GM21367 (cell line): Measurements from ENCODE around the gene EIF3B.
"Not testable (repeated sequence)": the region's sequence is repeated elsewhere in the genome, so short reads cannot be mapped to it uniquely, and the experiment has no call there.

Experiments
- ATAC-seq: cut with Tn5 transposase; IDR thresholded peaks from one replicate; pipeline ENCODE4 v1.9.1; 2021; ENCODE audit not compliant: unreplicated experiment

The EIF3B gene

DNA sequence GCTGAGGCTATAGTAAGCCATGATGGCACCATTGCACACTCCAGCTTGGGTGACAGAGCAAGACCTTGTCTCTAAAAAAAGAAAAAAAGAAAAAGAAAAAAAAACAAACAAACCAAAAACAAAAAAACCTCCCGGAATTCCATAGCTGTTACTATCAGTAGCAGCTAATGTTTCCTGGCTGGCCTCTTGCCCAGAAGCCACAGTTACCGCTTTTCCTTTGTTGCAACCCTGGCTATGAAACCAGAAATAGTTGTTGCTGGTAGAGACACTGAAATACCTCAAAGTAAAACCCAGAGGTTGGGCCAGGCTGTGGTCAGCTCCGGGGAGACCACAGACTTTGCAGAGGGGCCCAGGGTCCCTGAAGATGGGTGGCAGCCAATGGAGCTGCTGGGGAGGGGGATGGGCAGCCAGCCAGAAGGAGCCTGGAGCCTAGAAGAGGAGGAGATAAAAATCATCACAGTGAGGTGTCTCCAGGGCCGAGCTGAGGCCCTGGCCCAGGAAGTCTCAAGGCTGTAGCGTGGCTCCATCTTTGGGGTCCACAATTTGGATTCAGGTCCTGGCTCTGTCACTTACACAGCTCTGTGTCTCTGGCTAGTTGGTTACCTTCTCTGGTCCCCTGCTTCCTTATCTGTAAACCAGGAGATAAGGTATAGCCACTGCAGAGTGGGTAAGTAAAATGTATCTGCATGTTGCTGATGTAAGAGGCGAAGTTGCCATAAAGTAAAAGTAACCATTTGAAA is 45.4 kb downstream of the EIF3B start:
- no peak for ATAC-seq

DNA sequence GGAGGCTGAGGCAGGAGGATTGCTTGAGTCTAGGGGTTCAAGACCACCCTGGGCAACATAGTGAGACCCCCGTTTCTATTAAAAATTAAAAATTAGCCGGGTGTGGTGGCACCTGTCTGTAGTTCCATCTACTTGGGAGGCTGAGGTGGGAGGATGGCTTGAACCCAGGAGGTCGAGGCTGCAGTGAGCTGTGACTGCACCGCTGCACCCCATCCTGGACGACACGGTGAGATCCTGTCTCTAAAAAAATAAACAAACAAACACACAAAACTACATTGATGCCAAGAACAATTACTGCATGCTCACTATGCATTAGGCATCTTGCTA is 48.0 kb downstream of the EIF3B start:
- ATAC-seq = no peak

DNA sequence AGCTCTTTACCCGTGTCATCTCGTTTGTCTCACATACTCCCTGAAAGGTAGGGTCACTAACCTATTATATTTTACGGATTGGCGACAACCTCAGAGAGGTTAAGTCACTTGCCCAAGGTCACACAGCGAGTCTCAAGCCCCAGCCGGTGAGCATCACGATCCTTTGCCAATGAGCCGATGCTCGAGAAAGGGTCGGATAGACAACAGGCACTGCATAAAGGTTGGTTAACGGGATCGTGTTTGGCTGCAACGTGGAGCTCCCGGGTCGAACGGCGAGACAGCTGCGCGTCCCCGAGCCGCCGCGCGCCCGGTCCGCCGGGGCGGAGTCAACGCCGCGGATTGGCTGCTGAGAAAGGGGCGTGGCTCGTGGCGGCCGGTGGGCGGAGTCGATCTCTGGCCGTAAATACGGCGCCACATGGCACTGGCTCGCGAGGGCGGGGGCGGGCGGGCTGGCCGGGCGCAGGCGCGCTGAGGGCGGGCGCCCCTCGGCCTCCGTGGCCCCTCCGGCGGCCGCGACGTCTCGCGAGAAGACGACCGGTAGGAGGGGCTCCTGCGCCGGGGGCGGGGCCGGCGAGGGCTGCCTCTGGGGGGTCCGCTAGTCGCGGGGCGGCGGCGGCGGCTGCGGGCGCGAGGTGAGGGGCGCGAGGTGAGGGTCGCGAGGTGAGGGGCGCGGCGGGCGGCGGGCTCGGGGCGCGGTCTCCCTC is 48.5 kb downstream of the EIF3B start, which contains the start of gene CHST12:
Gene CHST12, plus strand, starts transcription at position 598 of the 704 bp plus-strand sequence. CDS start 29,029 bp downstream, outside the sequence.
- peak; percentile 31 for ATAC-seq

DNA sequence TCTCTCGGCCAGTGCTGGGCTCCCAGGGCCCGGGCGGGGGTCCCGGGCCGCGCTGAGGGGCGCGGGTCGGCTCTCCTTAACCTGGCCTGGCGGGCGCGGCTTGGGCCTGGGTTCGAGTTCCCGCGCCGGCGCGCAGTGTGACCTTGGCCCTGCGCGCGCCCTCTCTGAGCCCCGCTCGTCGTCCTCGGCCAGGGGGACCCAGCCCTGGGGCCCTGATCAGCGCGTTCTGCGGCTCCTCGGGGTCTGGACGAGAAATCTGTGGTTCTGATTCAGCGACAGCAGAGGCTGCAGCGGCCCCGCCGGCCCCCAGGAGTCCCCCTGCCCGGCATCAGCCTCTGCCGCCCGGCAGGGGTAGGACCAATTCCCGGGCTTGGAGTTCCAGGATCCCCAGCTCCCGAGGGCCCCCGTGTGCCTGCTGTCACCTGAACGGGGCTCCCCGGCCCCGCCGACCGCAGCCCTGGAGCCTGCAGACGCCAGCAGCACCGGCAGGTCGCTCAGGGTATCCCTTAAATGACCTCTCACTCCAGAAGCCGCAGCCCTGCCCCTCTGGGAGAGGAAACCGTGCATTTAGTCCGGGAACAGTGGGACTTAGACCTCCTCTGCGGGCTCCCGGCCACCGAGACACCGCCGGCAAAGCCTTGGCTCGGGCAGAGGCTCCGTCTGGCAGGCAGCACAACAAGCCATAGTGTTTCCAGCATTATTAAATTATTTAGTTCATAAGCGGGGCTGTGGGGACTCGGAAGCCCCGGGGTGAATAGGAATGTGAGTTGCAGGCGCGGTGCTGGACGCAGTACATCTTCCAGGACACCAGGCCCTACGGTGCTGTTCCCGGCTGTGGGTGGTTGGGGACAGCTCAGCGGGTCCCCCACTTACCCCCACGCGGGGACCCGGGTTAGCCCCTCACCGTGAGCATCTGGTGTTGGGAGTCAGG is 49.4 kb downstream of the EIF3B start:
- no peak for ATAC-seq

DNA sequence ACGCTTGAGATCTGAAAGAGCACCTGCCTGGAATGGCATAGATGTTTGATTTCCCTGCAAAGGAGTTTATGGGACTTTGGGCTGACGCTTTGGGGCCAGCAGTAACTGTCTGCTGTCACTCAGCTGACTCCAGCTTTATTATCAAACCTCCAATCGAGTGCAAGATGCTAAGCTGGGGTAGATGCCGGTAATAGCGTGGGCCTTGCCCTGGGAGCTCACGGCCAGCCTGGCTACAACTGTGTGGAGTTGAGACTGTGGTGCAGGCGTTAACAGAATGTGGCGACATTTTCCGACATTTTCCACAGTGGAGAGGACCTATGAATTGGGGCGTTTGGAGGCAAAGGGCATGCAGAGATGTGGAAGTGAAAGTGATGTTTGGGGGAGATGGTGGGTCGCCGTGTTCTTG is 50.1 kb downstream of the EIF3B start:
- no peak for ATAC-seq

DNA sequence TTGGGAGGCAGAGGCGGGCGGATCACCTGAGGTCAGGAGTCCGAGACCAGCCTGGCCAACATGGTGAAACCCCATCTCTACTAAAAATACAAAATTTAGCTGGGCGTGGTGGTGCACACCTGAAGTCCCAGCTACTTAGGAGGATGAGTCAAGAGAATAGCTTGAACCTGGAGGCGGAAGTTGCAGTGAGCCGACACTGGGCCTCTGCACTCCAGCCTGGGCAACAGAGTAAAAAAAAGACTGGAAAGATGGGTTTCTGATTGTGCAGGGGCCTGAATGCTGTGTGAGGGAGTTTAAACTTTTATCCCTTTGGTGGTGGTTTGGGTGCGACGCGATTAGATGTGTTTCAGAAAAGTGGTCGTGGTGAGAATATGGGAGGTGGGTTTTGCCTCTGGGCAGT is 50.6 kb downstream of the EIF3B start:
- no peak for ATAC-seq

DNA sequence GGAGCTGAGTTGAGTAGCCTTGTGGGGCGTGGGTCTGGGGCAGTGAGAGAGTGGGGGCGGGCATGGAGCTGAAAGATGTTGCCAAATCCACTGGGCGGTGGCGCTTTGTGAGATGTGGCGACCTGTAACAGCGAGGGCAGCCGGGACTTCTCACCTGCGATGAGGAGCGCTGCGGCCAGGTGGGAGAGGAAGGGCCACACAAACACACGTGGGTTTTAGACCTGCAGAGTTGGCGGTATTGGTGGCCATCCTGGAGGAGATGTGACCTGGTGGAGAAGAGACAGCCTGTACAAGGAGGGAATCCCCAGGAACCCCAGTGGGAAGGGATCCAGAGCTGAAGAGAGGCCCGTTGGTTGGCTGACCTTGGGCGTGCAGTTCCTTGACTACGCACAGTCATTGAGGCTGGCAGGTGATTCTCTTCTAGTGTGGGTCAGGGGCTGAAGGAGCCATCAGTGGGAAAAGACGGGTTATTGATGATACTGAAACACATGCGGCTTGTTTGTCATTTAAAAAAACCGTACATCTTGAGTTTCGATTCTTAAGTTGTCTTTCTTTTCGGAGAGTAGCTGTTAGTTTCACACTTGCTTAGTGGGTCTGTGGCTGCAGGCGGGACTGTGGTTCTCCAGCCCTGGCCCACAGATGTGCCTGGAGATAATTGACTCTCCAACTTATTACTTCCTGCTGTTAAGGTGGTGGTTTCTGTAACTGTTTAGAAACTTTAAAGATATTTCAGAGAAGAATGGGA is 51.1 kb downstream of the EIF3B start:
- peak; percentile 36 for ATAC-seq

DNA sequence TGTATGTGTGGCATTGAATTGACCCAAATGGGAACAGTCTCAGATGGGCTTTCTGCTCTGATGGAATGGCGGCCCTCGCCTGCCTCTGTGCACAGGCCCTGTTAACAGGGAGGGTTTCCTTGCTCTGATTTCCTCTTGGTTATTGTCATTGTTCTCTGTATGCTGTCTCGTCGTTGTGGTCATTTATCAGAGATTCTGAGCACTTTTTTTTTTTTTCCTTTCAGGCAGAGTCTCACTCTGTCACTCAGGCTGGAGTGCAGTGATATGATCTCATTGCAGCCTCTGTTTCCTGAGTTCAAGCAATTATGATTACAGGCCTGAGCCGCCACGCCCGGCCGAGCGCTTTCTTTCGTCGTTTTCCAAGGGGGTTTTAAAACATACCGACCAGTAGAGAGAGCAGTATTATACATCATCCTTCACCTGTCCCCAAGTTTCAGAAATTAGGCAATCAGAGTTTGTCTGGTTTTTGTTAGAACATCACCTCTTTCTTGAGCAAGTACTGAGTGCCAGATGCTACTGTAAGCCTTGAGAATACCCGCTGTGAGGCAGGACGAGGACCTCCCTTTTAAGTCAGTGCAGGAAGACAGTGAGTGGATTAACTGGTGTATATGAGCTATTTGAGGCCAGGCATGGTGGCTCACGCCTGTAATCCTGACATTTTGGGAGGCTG is 55.3 kb downstream of the EIF3B start:
- ATAC-seq = no peak

DNA sequence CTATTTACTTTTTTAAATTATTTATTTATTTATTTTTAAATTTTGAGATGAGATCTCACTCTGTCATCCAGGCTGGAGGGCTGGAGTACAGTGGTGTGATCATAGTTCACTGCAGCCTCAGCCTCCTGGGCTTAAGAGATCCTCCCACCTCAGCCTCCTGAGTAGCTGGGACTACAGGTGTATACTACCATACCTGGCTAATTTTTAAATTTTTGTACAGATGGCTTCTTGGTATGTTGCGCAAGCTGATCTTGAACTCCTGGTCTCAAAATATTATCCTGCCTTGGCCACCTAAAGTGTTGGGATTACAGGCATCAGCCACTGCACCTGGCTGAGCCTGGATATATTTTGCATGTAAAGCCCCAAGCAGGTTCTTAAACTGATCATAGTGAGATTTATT is 56.4 kb downstream of the EIF3B start:
- no peak for ATAC-seq

DNA sequence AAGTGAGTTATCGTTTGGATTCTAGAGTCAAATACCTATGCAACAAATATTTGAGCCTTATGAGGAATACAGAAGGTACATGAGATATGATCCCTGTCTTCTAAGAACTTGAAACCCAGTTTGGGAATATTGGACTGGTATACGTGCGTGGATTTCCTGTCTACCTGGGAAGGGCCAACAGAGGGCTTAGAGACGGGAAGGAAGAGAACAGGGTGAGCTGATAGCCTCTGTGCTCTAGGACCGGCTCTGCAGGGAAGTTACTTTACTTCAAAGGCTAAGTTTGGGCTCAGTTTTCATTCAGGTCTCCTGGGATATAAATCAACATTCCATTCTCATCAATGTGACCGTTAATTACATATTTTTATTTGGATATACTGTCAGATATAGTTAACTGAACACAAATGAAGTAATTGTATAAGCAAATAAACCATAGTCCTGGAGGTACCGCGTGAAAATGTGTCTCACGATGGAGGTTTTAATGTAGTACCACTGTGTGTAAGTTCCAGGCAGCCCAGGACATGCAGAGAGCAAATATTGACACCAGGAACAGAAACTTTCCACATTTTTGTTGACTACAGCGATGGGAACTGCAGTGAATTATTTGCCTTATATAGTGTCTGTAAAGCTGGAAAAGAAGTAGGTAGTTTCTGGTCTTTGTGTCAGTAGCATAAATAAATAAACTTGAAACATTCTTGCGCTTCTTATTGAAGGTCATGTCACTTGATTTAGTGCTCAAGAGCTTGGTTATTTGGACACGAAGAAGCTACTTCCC is 57.4 kb downstream of the EIF3B start:
- ATAC-seq = no peak

DNA sequence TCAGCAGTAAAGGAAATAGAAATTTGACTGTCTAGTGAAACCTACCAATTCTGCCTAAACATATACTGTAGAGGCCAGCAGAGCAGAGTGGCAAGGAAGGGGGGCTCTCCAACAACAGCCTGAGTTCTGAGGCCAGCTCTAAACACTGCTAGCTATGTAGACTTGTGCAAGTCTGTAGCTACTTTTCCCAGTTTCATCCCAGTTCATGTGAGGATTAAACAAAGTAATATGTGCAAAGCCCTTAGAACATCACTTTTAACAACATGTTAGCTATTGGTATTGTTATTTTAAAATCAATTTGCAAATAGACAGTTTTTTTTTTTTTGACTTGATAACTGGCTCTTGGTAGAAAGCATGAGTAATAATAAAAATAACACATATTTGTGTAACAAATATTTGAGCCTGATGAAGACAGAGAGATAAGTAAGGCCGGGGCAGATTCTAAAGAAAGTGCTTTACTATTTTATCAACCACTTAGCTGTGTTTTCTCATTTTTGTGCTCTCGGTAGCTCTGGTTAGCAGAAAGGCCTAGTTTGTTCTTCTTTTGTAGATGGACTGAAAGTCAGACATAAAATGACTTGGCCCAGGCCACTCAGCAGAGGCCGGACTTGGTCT is 58.1 kb downstream of the EIF3B start:
- ATAC-seq = no peak

DNA sequence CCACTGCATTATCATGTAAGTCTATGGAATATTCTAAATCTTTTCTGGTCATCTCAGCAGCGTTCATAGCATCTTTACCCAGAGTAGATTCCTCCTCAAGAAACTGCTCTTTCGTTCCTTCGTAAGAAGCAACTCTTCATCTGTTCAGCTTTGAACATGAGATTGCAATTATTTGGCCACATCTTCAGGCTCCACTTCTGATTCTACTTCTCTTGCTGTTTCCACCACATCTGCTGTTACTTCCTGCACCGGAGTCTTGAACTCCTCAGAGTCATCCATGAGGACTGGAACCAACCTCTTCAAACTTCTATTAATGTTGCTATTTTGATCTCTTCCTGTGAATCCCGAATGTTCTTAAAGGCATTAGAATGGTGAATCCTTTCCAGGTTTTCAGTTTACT is 61.4 kb downstream of the EIF3B start:
- ATAC-seq = no peak

DNA sequence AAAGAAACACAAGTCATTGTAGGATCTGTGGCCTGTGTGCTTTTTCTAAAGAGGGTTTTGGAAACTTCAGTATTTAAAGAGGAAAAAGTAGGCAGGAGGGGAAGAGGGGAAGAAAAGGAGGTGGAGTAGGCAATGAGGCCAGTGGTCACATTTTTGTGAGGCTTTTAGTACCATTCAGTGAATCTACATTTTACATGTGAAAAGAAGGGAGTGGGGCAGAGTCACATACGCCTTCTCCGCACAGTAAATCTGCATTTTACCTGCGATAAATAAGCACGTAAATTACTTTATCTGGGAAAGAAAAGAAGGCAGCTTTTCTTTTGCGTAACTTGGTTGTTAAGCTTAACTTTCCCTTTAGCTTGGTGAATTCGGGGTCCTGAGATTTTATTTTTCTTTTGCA is 62.0 kb downstream of the EIF3B start:
- ATAC-seq = no peak

DNA sequence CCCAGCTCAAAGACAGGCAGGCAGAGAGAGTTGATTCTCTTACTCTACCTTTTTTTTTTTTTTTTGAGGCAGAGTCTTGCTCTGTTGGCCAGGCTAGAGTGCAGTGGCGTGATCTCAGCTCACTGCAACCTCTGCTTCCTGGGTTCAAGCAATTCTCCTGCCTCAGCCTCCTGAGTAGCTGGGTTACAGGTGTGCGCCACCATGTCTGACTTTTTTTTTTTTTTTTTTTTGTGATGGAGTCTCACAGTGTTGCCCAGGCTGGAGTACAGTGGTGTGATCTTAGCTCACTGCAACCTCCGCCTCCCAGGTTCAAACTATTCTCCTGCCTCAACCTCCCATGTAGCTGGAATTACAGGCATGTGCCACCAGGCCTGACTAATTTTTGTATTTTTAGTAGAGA is 62.6 kb downstream of the EIF3B start:
- not testable (repeated sequence) for ATAC-seq

DNA sequence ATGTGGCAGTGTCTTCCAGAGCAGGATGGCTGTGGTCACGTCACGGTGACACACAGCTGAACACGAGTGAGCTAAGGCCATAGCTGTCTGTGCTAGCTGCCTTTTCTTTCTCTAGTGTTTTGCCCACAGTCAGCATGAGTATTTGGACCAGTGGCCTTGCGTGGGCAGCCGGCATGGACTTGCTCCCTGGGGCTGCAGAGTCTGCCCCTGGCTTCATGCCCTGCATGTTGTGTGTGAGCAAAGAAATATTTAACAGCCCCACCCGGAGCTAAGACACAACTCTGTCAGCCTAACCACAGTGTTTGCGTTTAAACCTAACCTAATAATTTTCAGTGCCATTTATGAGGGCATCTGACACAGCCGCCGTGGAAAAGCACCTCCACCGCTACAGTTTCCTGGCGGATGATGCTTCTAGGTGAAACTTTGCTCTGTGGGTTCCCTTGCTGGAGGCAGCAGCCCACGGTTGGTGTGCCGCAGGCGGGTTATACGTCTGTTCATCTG is 63.4 kb downstream of the EIF3B start:
- no peak for ATAC-seq

DNA sequence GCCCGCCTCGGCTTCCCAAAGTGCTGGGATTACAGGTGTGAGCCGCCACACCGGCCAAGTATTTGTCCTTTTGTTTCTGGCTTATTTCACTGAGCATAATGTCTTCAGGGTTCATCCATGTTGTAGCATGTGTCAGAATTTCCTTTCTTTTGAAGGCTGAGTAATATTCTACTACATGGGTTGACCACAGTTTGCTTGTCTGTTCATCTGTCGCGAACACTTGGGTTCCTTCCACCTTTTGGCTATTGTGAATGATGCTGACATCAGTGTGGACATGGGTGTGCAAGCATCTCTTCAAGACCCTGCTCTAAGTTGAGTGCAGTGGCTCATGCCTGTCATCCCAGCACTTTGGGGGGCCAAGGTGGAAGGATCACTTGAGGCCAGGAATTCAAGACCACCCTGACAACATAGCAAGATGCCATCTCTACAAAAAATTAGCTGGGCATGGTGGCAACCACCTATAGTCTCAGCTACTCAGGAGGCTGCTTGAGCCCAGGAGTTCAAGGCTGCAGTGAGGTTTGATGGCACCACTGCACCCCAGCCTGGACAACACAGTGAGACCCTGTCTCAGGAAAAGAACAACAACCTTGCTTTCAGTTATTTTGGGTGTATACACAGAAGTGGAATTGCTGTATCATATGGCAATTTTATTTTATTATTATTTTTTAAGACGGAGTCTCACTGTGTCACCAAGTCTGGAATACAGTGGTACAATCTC is 65.7 kb downstream of the EIF3B start:
- no peak for ATAC-seq

DNA sequence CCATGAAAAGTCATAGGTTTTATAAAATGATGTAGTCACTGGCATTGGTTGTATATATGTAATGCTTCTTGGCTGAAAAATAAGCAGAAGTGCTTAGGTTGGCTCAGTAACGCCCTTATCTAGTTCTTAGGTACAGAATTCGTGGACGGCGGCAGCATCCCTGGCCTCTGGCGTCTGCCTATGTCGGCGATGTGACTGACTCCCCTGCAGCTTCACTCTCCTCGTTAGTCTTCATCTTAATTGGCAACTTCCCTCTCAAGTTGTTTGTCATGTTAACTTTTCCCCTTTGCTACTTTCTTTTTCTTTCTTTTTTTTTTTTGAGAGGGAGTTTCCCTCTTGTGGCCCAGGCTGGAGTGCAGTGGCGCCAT is 67.3 kb downstream of the EIF3B start:
- no peak for ATAC-seq

DNA sequence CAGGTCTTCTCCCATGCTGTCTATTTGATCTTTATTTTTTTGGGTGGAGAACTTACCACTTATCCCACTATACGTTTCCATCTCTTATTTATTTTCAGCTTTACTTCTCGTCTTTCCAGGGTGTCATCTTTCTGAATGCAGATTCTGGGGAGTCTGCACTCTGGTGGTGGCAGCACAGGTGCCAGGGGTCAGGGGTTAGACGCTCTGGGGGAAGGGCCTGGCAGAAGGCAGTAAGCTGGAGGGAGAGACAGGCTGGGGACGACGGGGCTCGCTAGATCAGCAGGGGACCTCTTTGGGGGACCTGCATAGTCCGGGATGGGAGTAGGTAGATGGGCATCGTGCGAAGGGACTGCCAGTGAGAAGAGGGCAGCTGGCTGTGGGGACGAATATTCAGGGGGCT is 71.1 kb downstream of the EIF3B start:
- ATAC-seq = no peak
